RWPE1 (cell line): ENCODE results near the gene KCTD19.

Experiments
- CTCF ChIA-PET: fragments of 350-600 bp; sonication (Branson Sonifier 250); formaldehyde crosslinking; extraction: SDS; loops from one replicate; lab custom pipeline; 2021; lab: Yijun Ruan, JAX
- POLR2A ChIA-PET: fragments of 400-600 bp; formaldehyde crosslinking; extraction: SDS; loops from one replicate; lab custom pipeline; 2020; ENCODE audit warnings: antibody characterized with exemption; ENCODE audit not compliant: low non-redundant PET; lab: Yijun Ruan, JAX
- DNase-seq: peaks from one replicate; pipeline ENCODE4 v3.0.0; 2012; ENCODE audit warnings: low spot score
- H3K27ac ChIP-seq: fragments of 450-650 bp; 2 replicates; pipeline ENCODE4 v1.5.1; 2017
- CTCF ChIP-seq: fragments of 450-650 bp; conservative IDR thresholded peaks from 2 replicates; pipeline ENCODE4 v1.5.1; 2017; ENCODE audit warnings: low read depth, mild to moderate bottlenecking

Gene KCTD19

GRCh38 chr16:67282447-67282805, 44.1 kb downstream of the KCTD19 start:
- no peak overlapping the region for H3K27ac ChIP-seq
- DNase-seq = no peak
- POLR2A ChIA-PET = no interaction called here
- no peak for TF ChIP-seq CTCF
- CTCF ChIA-PET = interaction anchor here (0.6 kb wide), 3 partner anchors 39 to 146 kb away, joined by 3 read pairs; no protein-coding TSS in a partner anchor

GRCh38 chr16:67281536-67282446, 44.8 kb downstream of the KCTD19 start:
- no peak for DNase-seq
- ChIA-PET CTCF (interaction anchor here (0.6 kb wide), 4 partner anchors 39 to 233 kb away, joined by 3 read pairs; no protein-coding TSS in a partner anchor), POLR2A (interaction anchor here (0.6 kb wide), 1 partner anchor 88 kb away, joined by 7 read pairs; no protein-coding TSS in a partner anchor)
- no peak for TF ChIP-seq CTCF
- H3K27ac ChIP-seq = no peak overlapping the region

GRCh38 chr16:67280090-67281015, 46.2 kb downstream of the KCTD19 start:
- DNase-seq = no peak
- ChIA-PET CTCF (interaction anchor here (0.6 kb wide), 2 partner anchors 134 to 452 kb away, joined by 3 read pairs; no protein-coding TSS in a partner anchor), POLR2A (no interaction called here)
- peak overlapping the region; percentile 97 for H3K27ac ChIP-seq
- TF ChIP-seq CTCF = no peak

GRCh38 chr16:67279296-67280089, 47.0 kb downstream of the KCTD19 start, which contains the start of gene PLEKHG4:
TSS of gene PLEKHG4 (plus strand) at chr16:67279532. CDS start at chr16:67280045, 513 bp downstream.
- peak within 1 kb of the TSS; percentile 97 for H3K27ac ChIP-seq
- DNase-seq = peak; percentile 89
- ChIA-PET POLR2A (no interaction called here), CTCF (interaction anchor here (0.9 to 2.7 kb wide), 3 partner anchors 19 to 137 kb away, joined by 3 to 12 read pairs (median 5); no protein-coding TSS in a partner anchor)
- peak; percentile 86 for TF ChIP-seq CTCF

- ChIA-PET POLR2A (interaction anchor here (1.4 kb wide), 1 partner anchor 13 kb away, joined by 3 read pairs; no protein-coding TSS in a partner anchor), CTCF (interaction anchor here (0.5 to 2.7 kb wide), 5 partner anchors 18 to 147 kb away, joined by 3 to 12 read pairs (median 3); no protein-coding TSS in a partner anchor)
- no peak for TF ChIP-seq CTCF
- peak overlapping the region; percentile 97 for H3K27ac ChIP-seq
- peak; percentile 58 for DNase-seq
Measured at GRCh38 chr16:67278773-67279295, 47.7 kb downstream of the KCTD19 start.
